NCI-H1436 treated with DMSO at 0.1 percent for 48 hours (cell line): ENCODE results near the gene CSF1R.

Source experiments
- DNase-seq: peaks from one replicate; lab custom pipeline; 2025; lab: John Stamatoyannopoulos, UW

The CSF1R gene

GRCh38 chr5:150069672-150070627 is 16.4 kb downstream of the CSF1R start:
- DNase-seq = no peak

- no peak for DNase-seq
Observed at GRCh38 chr5:150068961-150069645, 17.3 kb downstream of the CSF1R start.

- DNase-seq = no peak
Observed at GRCh38 chr5:150068472-150068871, 17.9 kb downstream of the CSF1R start.

GRCh38 chr5:150068071-150068470 is 18.3 kb downstream of the CSF1R start:
- DNase-seq = no peak

GRCh38 chr5:150067405-150067960 is 18.9 kb downstream of the CSF1R start:
- DNase-seq = no peak

- DNase-seq = no peak
Observed at GRCh38 chr5:150066901-150067396, 19.4 kb downstream of the CSF1R start.

- DNase-seq = no peak
Observed at GRCh38 chr5:150066436-150066835, 19.9 kb downstream of the CSF1R start.

GRCh38 chr5:150065886-150066285 is 20.5 kb downstream of the CSF1R start:
- no peak for DNase-seq

- DNase-seq = no peak
Observed at GRCh38 chr5:150065346-150065745, 21.0 kb downstream of the CSF1R start.

GRCh38 chr5:150064681-150065220 is 21.6 kb downstream of the CSF1R start:
- DNase-seq = no peak

GRCh38 chr5:150063638-150064037 is 22.7 kb downstream of the CSF1R start:
- DNase-seq = no peak

GRCh38 chr5:150062216-150062922 is 24.0 kb downstream of the CSF1R start:
- no peak for DNase-seq

- DNase-seq = no peak
Observed at GRCh38 chr5:150061538-150061995, 24.8 kb downstream of the CSF1R start.

- DNase-seq = no peak
Observed at GRCh38 chr5:150060471-150060870, 25.9 kb downstream of the CSF1R start.

GRCh38 chr5:150059623-150060022 is 26.7 kb downstream of the CSF1R start:
- DNase-seq = no peak

GRCh38 chr5:150058480-150059126 is 27.8 kb downstream of the CSF1R start:
- no peak for DNase-seq

GRCh38 chr5:150057996-150058395 is 28.4 kb downstream of the CSF1R start:
- no peak for DNase-seq

- DNase-seq = no peak
Observed at GRCh38 chr5:150057511-150057910, 28.8 kb downstream of the CSF1R start.

GRCh38 chr5:150057052-150057451 is 29.3 kb downstream of the CSF1R start:
- DNase-seq = no peak

GRCh38 chr5:150056075-150056443 is 30.3 kb downstream of the CSF1R start:
- no peak for DNase-seq
